ENCODE measurements around the gene CFAP73. TPM values are rescaled to one million over a fixed set of nuclear protein-coding genes. Genes with fewer than 3 reads are reported as not detected.

Gene CFAP73
- total and polyA plus RNA-seq, 2 experiments from 2014 or later = 0.50 to 0.59 TPM

DNA sequence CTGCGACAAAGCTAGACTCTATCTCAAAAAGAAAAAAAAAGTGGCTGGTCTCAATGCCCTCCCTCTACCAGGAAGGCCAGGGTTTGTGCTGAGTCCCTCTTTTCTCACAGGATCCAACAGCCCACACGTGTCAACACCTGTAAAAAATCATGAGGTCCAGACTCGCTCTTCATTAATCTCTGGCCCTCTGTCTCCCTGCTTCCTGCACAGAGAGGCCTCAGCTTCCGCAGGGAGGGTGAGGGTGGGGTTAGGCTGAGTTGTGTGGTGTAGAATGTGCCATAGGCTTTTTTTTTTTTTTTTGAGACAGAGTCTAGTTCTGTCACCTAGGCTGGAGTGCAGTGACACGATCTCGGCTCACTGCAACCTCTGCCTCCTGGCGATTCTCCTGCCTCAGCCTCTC lies 6.1 kb downstream of the CFAP73 start:
- Histone ChIP-seq H3K4me1 (ENCODE audit: insufficient read depth) (peaks cover 14% of the 10 kb centered on the region; the same call in 1 of the 2 replicates), H3K27ac (ENCODE audit: low read depth) (no peak overlapping the region), H3K27me3 (ENCODE audit: insufficient read depth) (peaks cover 31% of the 10 kb centered on the region), H3K79me2 (replicated peaks; ENCODE audit: insufficient read depth) (no peaks in the 10 kb centered on the region), H3F3A (replicated peaks; ENCODE audit: low read depth) (peaks cover 19% of the 10 kb centered on the region; the same call in 1 of the 2 replicates), H2AFZ (no peak overlapping the region), H3K4me3 (no peak overlapping the region), H4K20me1 (replicated peaks; ENCODE audit: insufficient read depth) (no peaks in the 10 kb centered on the region; the same call in 1 of the 2 replicates), H3K36me3 (ENCODE audit: insufficient read depth) (no peaks in the 10 kb centered on the region; the same call in 1 of the 2 replicates), H3K9me2 (ENCODE audit: insufficient read depth) (no peaks in the 10 kb centered on the region), H3K4me2 (no peak overlapping the region)
- Mint-ChIP-seq H3K36me3 (ENCODE audit: low read depth) (peaks cover 35% of the 10 kb centered on the region), H3K27ac (no peak overlapping the region), H3K4me3 (no peak overlapping the region), H3K9me3 (no peaks in the 10 kb centered on the region; the same call in 2 of the 3 replicates), H3K27me3 (ENCODE audit: insufficient read depth, low read depth, poor library complexity) (peaks cover 33% of the 10 kb centered on the region), H3K4me1 (peaks cover 14% of the 10 kb centered on the region)
- TF ChIP-seq ZNF114 (CRISPR knock-in tag; IDR thresholded peaks at IDR 0.05) = no peak
- no peak for TF ChIP-seq EZH2phosphoT487 (IDR thresholded peaks at IDR 0.05; ENCODE audit: unreplicated experiment)
- no peak for TF ChIP-seq EZH2 (IDR thresholded peaks at IDR 0.05; ENCODE audit: low read depth, unreplicated experiment)
- no peak for TF ChIP-seq ZNF331 (CRISPR knock-in tag; IDR thresholded peaks at IDR 0.05; ENCODE audit: low read depth)
- TF ChIP-seq, protein P1, sequence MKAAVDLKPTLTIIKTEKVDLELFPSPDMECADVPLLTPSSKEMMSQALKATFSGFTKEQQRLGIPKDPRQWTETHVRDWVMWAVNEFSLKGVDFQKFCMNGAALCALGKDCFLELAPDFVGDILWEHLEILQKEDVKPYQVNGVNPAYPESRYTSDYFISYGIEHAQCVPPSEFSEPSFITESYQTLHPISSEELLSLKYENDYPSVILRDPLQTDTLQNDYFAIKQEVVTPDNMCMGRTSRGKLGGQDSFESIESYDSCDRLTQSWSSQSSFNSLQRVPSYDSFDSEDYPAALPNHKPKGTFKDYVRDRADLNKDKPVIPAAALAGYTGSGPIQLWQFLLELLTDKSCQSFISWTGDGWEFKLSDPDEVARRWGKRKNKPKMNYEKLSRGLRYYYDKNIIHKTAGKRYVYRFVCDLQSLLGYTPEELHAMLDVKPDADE (IDR thresholded peaks at IDR 0.05) = no peak
- TF ChIP-seq JUNB (IDR thresholded peaks at IDR 0.05; ENCODE audit: unreplicated experiment) = no peak
- TF ChIP-seq STAT1 (IDR thresholded peaks at IDR 0.05; ENCODE audit: unreplicated experiment) = no peak
- no peak for TF ChIP-seq POLR2AphosphoS5 (IDR thresholded peaks at IDR 0.05; ENCODE audit: low read depth)
- no peak for TF ChIP-seq NANOG (IDR thresholded peaks at IDR 0.05; ENCODE audit: borderline replicate concordance)
- no peak for TF ChIP-seq CREB1 (CRISPR knock-in tag; IDR thresholded peaks at IDR 0.05; ENCODE audit: low read depth)
- TF ChIP-seq, protein P2, sequence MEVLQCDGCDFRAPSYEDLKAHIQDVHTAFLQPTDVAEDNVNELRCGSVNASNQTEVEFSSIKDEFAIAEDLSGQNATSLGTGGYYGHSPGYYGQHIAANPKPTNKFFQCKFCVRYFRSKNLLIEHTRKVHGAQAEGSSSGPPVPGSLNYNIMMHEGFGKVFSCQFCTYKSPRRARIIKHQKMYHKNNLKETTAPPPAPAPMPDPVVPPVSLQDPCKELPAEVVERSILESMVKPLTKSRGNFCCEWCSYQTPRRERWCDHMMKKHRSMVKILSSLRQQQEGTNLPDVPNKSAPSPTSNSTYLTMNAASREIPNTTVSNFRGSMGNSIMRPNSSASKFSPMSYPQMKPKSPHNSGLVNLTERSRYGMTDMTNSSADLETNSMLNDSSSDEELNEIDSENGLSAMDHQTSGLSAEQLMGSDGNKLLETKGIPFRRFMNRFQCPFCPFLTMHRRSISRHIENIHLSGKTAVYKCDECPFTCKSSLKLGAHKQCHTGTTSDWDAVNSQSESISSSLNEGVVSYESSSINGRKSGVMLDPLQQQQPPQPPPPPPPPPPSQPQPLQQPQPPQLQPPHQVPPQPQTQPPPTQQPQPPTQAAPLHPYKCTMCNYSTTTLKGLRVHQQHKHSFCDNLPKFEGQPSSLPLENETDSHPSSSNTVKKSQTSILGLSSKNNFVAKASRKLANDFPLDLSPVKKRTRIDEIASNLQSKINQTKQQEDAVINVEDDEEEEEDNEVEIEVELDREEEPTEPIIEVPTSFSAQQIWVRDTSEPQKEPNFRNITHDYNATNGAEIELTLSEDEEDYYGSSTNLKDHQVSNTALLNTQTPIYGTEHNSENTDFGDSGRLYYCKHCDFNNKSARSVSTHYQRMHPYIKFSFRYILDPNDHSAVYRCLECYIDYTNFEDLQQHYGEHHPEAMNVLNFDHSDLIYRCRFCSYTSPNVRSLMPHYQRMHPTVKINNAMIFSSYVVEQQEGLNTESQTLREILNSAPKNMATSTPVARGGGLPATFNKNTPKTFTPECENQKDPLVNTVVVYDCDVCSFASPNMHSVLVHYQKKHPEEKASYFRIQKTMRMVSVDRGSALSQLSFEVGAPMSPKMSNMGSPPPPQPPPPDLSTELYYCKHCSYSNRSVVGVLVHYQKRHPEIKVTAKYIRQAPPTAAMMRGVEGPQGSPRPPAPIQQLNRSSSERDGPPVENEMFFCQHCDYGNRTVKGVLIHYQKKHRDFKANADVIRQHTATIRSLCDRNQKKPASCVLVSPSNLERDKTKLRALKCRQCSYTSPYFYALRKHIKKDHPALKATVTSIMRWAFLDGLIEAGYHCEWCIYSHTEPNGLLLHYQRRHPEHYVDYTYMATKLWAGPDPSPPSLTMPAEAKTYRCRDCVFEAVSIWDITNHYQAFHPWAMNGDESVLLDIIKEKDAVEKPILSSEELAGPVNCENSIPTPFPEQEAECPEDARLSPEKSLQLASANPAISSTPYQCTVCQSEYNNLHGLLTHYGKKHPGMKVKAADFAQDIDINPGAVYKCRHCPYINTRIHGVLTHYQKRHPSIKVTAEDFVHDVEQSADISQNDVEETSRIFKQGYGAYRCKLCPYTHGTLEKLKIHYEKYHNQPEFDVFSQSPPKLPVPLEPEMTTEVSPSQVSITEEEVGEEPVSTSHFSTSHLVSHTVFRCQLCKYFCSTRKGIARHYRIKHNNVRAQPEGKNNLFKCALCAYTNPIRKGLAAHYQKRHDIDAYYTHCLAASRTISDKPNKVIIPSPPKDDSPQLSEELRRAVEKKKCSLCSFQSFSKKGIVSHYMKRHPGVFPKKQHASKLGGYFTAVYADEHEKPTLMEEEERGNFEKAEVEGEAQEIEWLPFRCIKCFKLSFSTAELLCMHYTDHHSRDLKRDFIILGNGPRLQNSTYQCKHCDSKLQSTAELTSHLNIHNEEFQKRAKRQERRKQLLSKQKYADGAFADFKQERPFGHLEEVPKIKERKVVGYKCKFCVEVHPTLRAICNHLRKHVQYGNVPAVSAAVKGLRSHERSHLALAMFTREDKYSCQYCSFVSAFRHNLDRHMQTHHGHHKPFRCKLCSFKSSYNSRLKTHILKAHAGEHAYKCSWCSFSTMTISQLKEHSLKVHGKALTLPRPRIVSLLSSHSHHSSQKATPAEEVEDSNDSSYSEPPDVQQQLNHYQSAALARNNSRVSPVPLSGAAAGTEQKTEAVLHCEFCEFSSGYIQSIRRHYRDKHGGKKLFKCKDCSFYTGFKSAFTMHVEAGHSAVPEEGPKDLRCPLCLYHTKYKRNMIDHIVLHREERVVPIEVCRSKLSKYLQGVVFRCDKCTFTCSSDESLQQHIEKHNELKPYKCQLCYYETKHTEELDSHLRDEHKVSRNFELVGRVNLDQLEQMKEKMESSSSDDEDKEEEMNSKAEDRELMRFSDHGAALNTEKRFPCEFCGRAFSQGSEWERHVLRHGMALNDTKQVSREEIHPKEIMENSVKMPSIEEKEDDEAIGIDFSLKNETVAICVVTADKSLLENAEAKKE (CRISPR knock-in tag; IDR thresholded peaks at IDR 0.05) = no peak
- TF ChIP-seq, protein P3, sequence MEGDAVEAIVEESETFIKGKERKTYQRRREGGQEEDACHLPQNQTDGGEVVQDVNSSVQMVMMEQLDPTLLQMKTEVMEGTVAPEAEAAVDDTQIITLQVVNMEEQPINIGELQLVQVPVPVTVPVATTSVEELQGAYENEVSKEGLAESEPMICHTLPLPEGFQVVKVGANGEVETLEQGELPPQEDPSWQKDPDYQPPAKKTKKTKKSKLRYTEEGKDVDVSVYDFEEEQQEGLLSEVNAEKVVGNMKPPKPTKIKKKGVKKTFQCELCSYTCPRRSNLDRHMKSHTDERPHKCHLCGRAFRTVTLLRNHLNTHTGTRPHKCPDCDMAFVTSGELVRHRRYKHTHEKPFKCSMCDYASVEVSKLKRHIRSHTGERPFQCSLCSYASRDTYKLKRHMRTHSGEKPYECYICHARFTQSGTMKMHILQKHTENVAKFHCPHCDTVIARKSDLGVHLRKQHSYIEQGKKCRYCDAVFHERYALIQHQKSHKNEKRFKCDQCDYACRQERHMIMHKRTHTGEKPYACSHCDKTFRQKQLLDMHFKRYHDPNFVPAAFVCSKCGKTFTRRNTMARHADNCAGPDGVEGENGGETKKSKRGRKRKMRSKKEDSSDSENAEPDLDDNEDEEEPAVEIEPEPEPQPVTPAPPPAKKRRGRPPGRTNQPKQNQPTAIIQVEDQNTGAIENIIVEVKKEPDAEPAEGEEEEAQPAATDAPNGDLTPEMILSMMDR (conservative IDR thresholded peaks at IDR 0.05; ENCODE audit: low read depth in 2 of 2) = no peak
- TF ChIP-seq, protein P4, sequence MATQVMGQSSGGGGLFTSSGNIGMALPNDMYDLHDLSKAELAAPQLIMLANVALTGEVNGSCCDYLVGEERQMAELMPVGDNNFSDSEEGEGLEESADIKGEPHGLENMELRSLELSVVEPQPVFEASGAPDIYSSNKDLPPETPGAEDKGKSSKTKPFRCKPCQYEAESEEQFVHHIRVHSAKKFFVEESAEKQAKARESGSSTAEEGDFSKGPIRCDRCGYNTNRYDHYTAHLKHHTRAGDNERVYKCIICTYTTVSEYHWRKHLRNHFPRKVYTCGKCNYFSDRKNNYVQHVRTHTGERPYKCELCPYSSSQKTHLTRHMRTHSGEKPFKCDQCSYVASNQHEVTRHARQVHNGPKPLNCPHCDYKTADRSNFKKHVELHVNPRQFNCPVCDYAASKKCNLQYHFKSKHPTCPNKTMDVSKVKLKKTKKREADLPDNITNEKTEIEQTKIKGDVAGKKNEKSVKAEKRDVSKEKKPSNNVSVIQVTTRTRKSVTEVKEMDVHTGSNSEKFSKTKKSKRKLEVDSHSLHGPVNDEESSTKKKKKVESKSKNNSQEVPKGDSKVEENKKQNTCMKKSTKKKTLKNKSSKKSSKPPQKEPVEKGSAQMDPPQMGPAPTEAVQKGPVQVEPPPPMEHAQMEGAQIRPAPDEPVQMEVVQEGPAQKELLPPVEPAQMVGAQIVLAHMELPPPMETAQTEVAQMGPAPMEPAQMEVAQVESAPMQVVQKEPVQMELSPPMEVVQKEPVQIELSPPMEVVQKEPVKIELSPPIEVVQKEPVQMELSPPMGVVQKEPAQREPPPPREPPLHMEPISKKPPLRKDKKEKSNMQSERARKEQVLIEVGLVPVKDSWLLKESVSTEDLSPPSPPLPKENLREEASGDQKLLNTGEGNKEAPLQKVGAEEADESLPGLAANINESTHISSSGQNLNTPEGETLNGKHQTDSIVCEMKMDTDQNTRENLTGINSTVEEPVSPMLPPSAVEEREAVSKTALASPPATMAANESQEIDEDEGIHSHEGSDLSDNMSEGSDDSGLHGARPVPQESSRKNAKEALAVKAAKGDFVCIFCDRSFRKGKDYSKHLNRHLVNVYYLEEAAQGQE (IDR thresholded peaks at IDR 0.05; ENCODE audit: unreplicated experiment) = no peak
- DNase-seq (ENCODE audit: low spot score) (no peak), ATAC-seq (no peak)
